GM12872 (cell line): ENCODE data around the gene RORC.

Experiments used
- CTCF ChIP-seq: IDR thresholded peaks from 3 replicates; pipeline ENCODE4 v1.5.1; 2011; ENCODE audit warnings: low read depth, mild to moderate bottlenecking, low read length, moderate library complexity; ENCODE audit not compliant: insufficient read depth

Gene RORC

GRCh38 chr1:151814971-151815545 lies 16.5 kb downstream of the RORC start:
- no peak for TF ChIP-seq CTCF

GRCh38 chr1:151814426-151814825 lies 17.2 kb downstream of the RORC start:
- TF ChIP-seq CTCF: no peak

DNA sequence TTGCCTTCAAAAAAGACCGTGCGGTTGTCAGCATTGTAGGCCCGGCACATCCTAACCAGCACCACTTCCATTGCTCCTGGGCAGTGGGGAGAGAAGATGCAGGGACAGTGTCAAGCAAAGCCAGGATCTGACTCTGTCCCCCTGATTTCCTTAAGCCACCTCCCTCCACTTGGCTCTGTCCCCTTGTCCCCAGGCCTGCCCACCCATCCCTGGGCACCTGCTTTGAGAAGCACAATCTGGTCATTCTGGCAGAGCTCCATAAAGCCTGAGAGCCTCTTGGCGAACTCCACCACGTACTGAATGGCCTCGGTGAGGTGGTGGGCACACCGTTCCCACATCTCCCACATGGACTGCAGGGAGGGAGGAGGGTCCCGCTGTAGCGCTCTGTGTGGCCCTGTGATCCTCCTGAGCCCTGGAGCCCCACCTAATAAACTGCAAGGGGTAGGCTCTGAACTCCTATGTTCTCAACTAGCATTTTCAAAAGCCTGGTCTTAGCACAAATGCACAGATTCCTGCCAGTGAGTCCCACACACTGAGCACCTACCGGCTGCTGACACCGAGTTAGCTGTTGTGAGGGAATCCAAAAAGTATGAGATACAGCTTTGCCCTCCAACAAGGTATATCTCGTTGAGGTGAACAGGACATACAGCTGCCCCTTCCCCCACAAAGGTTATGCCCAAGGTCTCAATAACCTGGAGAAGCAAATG lies 18.2 kb downstream of the RORC start:
- TF ChIP-seq CTCF: no peak

DNA sequence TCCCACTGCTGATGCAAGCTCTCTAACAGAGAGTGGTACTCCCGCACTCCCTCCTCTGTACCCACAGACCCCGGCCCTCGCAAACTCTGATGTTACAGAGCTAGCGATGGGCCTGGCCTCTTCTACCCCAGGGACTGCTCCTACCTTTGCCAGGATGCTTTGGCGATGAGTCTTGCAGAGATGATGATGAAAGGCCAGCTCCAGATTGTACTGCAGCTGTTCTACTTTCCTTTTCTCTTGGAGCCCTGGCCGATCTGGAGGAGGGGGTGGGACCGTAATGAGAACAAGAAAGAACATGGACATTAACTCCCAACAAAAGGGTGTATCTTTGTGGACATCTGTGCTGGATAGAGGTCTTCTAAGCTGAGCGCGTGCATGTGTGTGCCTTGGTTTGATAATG lies 20.4 kb downstream of the RORC start:
- no peak for TF ChIP-seq CTCF

DNA sequence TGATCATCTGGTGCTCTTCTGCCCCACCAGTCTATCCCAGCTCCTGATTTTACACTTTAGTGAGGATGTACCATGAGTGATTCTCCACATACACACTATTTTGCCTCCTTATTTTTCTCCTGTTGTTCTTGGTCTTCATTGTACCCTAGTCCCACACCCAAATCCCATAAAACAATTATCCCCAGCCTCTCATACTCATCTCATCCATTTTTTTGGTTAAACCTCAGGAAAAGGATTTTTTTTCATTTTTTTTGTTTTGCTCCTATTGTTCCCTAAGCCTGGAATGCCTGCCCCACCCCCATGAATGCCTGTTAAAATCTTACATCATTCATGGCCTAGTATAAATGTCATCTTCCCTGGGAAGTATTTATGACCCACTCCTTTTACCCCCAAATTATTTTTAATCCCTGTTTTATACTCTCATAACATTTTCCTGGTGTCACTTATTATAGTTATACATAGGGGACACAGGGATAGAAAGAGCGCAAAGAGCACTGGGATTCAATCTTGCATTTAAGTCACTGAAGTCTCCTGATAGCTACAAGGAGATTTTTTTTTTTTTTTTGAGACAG lies 21.5 kb downstream of the RORC start:
- TF ChIP-seq CTCF: no peak

- TF ChIP-seq CTCF: no peak
These were observed 22.2 kb downstream of the RORC start for GRCh38 chr1:151809290-151809984.

- TF ChIP-seq CTCF: no peak
These were observed 23.8 kb downstream of the RORC start for GRCh38 chr1:151807766-151808165.
